ENCODE data around the gene LDHAL6A. TPM values are rescaled to one million over a fixed set of nuclear protein-coding genes. Genes with fewer than 3 reads are reported as not detected.

LDHAL6A gene
- total RNA-seq, 1 experiment from 2014 or later = not detected

- TF ChIP-seq FOSL1 (IDR thresholded peaks at IDR 0.05; ENCODE audit: low read depth) = no peak
- no peak for TF ChIP-seq YY1 (IDR thresholded peaks at IDR 0.05; ENCODE audit: extremely low read depth, insufficient replicate concordance, low read depth, low read length)
- TF ChIP-seq SP1 (IDR thresholded peaks at IDR 0.05; ENCODE audit: low read depth) = no peak
- TF ChIP-seq TCF7L2 (IDR thresholded peaks at IDR 0.05; ENCODE audit: borderline replicate concordance, extremely low read depth, insufficient read depth, insufficient read length) = no peak
- no peak for TF ChIP-seq ZFX (IDR thresholded peaks at IDR 0.05)
- TF ChIP-seq CTCF (IDR thresholded peaks at IDR 0.05 in 2 of 3, conservative IDR thresholded peaks at IDR 0.05 in 1 of 3; ENCODE audit: borderline replicate concordance in 1 of 3, insufficient read depth in 1 of 3, low read depth in 2 of 3, low read length in 2 of 3) = no peak
- TF ChIP-seq ATF3 (IDR thresholded peaks at IDR 0.05) = no peak
- no peak for TF ChIP-seq EGR1 (IDR thresholded peaks at IDR 0.05; ENCODE audit: low read depth)
- no peak for TF ChIP-seq REST (IDR thresholded peaks at IDR 0.05; ENCODE audit: low read depth)
- TF ChIP-seq ELF1 (IDR thresholded peaks at IDR 0.05; ENCODE audit: borderline replicate concordance, low read depth) = no peak
- no peak for TF ChIP-seq EZH2 (IDR thresholded peaks at IDR 0.05)
- TF ChIP-seq SIN3A (IDR thresholded peaks at IDR 0.05; ENCODE audit: low read depth) = no peak
- no peak for TF ChIP-seq RAD21 (IDR thresholded peaks at IDR 0.05; ENCODE audit: low read depth)
- CTCF ChIA-PET = no interaction called here
- no peaks in the 10 kb centered on the region for H3K9me2 ChIP-seq (ENCODE audit: insufficient read depth)
These were observed 4.0 kb downstream of the LDHAL6A start for GRCh38 chr11:18459634-18460033.

More at GRCh38 chr11:18459634-18460033, 4.0 kb downstream of the LDHAL6A start:
- POLR2A ChIA-PET = no interaction called here
- ATAC-seq (no peak), DNase-seq (ENCODE audit: low read depth, low spot score) (no peak)
- no peaks in the 10 kb centered on the region for H3K27me3 ChIP-seq (ENCODE audit: insufficient read depth, low read length)
- intact Hi-C loops (cut with micrococcal nuclease) = no loop called here
- no TSS peak for BruUV-seq (replicated peaks)
- RAD21 ChIA-PET (ENCODE audit: low non-redundant PET in 1 of 2, low total read pairs in 2 of 2, uncharacterized antibody in 2 of 2, unreplicated experiment in 2 of 2) = no interaction called here
- no peak overlapping the region for H3K4me2 ChIP-seq (ENCODE audit: low read length)
- H3K36me3 ChIP-seq (ENCODE audit: control insufficient read depth in 1 of 2, insufficient read depth in 2 of 2, low read length in 2 of 2) = no peaks in the 10 kb centered on the region
- no peaks in the 10 kb centered on the region for H3K9me3 ChIP-seq (ENCODE audit: control insufficient read depth in 1 of 2, insufficient read depth in 1 of 2, low read depth in 1 of 2, low read length in 2 of 2)
- no peaks in the 10 kb centered on the region for H3K79me2 ChIP-seq (ENCODE audit: insufficient read depth, low read length)
- H2AFZ ChIP-seq (ENCODE audit: low read depth, low read length, poor library complexity, severe bottlenecking) = no peak overlapping the region
- H3K4me1 ChIP-seq (ENCODE audit: control insufficient read depth in 1 of 2, insufficient read depth in 2 of 2, low read length in 2 of 2) = peaks cover 0 to 5% of the 10 kb centered on the region in 2 experiments; a peak in 3 of 4 replicates
- no peaks in the 10 kb centered on the region for H4K20me1 ChIP-seq (ENCODE audit: insufficient read depth)
- H3K27ac ChIP-seq (ENCODE audit: low read depth, low read length) = no peak overlapping the region
- no peak overlapping the region for H3K9ac ChIP-seq (ENCODE audit: low read length)
- no peak overlapping the region for H3K4me3 ChIP-seq (replicated peaks in 1 of 2; ENCODE audit: low read depth in 1 of 2, low read length in 2 of 2)
